ENCODE data around the gene SHB.

The SHB gene

GRCh38 chr9:38022203-38022895 lies 46.7 kb downstream of the SHB start:
- no peak overlapping the region for H3K27ac ChIP-seq (ENCODE audit: low read length)
- no peak overlapping the region for H3K4me3 ChIP-seq (ENCODE audit: low read length)
- H3K4me1 ChIP-seq (ENCODE audit: low read length), result no peaks in the 10 kb centered on the region
- no peak overlapping the region for H3K4me2 ChIP-seq (ENCODE audit: low read depth, low read length)
- H3K9me2 ChIP-seq (replicated peaks; ENCODE audit: insufficient read depth, low read length), result no peaks in the 10 kb centered on the region
- H3K36me3 ChIP-seq (replicated peaks; ENCODE audit: insufficient read depth, low read length), result no peaks in the 10 kb centered on the region
- H2AFZ ChIP-seq (ENCODE audit: low read length), result no peak overlapping the region
- no peaks in the 10 kb centered on the region for H3F3A ChIP-seq (ENCODE audit: insufficient read depth, low read length)
- no peak for DNase-seq
- no peak overlapping the region for H3K9ac ChIP-seq (ENCODE audit: low read length)
- H3K27me3 ChIP-seq (replicated peaks; ENCODE audit: insufficient read depth, low read length), result no peaks in the 10 kb centered on the region
- no peaks in the 10 kb centered on the region for H3K79me2 ChIP-seq (ENCODE audit: low read length)
- no peak for TF ChIP-seq EZH2phosphoT487 (IDR thresholded peaks at IDR 0.05; ENCODE audit: low read length)
- no peak for TF ChIP-seq CTCF (IDR thresholded peaks at IDR 0.05; ENCODE audit: low read length)
- no peak for TF ChIP-seq EZH2 (optimal IDR thresholded peaks at IDR 0.05; ENCODE audit: low read depth, low read length)
- no peaks in the 10 kb centered on the region for H4K20me1 ChIP-seq (ENCODE audit: insufficient read depth, low read length)
- H3K9me3 ChIP-seq (replicated peaks; ENCODE audit: insufficient read depth, low read length), result no peaks in the 10 kb centered on the region

- Histone ChIP-seq H3K4me1 (ENCODE audit: low read length) (no peaks in the 10 kb centered on the region), H3K36me3 (replicated peaks; ENCODE audit: insufficient read depth, low read length) (no peaks in the 10 kb centered on the region), H3K4me2 (ENCODE audit: low read depth, low read length) (no peak overlapping the region), H4K20me1 (ENCODE audit: insufficient read depth, low read length) (no peaks in the 10 kb centered on the region), H3K9me3 (replicated peaks; ENCODE audit: insufficient read depth, low read length) (no peaks in the 10 kb centered on the region), H3K27ac (ENCODE audit: low read length) (no peak overlapping the region), H3K9me2 (replicated peaks; ENCODE audit: insufficient read depth, low read length) (no peaks in the 10 kb centered on the region), H3F3A (ENCODE audit: insufficient read depth, low read length) (no peaks in the 10 kb centered on the region), H3K27me3 (replicated peaks; ENCODE audit: insufficient read depth, low read length) (no peaks in the 10 kb centered on the region), H3K4me3 (ENCODE audit: low read length) (no peak overlapping the region), H2AFZ (ENCODE audit: low read length) (no peak overlapping the region), H3K9ac (ENCODE audit: low read length) (no peak overlapping the region), H3K79me2 (ENCODE audit: low read length) (no peaks in the 10 kb centered on the region)
- DNase-seq, result no peak
- TF ChIP-seq CTCF (IDR thresholded peaks at IDR 0.05; ENCODE audit: low read length) (no peak), EZH2phosphoT487 (IDR thresholded peaks at IDR 0.05; ENCODE audit: low read length) (no peak), EZH2 (optimal IDR thresholded peaks at IDR 0.05; ENCODE audit: low read depth, low read length) (no peak)
Observed at GRCh38 chr9:38020151-38021076, 48.6 kb downstream of the SHB start.

DNA sequence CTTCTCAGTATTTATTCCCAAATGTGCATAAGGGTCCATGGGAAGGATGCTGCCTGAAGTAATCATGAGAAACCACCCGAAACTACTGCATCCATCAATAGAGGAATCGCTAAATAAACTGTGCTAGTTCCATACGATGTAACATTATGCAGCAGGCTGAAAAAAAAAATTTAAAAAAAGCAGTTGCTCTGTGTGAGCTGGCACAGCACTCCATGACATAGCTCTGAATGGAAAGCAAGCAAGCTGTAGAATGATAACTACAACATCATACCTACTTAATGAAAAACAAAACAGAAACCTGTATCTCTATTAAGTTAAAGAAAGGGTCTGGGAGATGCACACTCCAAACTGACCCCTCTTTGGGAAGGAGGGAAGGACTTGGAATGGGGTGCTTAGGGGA lies 49.3 kb downstream of the SHB start:
- Histone ChIP-seq H3K79me2 (ENCODE audit: low read length) (no peaks in the 10 kb centered on the region), H3K4me3 (ENCODE audit: low read length) (no peak overlapping the region), H4K20me1 (ENCODE audit: insufficient read depth, low read length) (no peaks in the 10 kb centered on the region), H3K4me1 (ENCODE audit: low read length) (no peaks in the 10 kb centered on the region), H3K9me2 (replicated peaks; ENCODE audit: insufficient read depth, low read length) (no peaks in the 10 kb centered on the region), H3K9ac (ENCODE audit: low read length) (no peak overlapping the region), H3K9me3 (replicated peaks; ENCODE audit: insufficient read depth, low read length) (no peaks in the 10 kb centered on the region), H2AFZ (ENCODE audit: low read length) (no peak overlapping the region), H3K36me3 (replicated peaks; ENCODE audit: insufficient read depth, low read length) (no peaks in the 10 kb centered on the region), H3F3A (ENCODE audit: insufficient read depth, low read length) (no peaks in the 10 kb centered on the region), H3K27me3 (replicated peaks; ENCODE audit: insufficient read depth, low read length) (no peaks in the 10 kb centered on the region), H3K27ac (ENCODE audit: low read length) (no peak overlapping the region), H3K4me2 (ENCODE audit: low read depth, low read length) (no peak overlapping the region)
- no peak for DNase-seq
- TF ChIP-seq EZH2phosphoT487 (IDR thresholded peaks at IDR 0.05; ENCODE audit: low read length), result no peak
- TF ChIP-seq CTCF (IDR thresholded peaks at IDR 0.05; ENCODE audit: low read length), result no peak
- TF ChIP-seq EZH2 (optimal IDR thresholded peaks at IDR 0.05; ENCODE audit: low read depth, low read length), result no peak
